Left lung (tissue), 10 donors: ENCODE data around the gene CDH4. TPM values are rescaled to one million over a fixed set of nuclear protein-coding genes. Genes with fewer than 3 reads are reported as not detected.

Experiments
- ATAC-seq: fragments of 200-7000 bp; cut with Tn5 transposase; one replicate; pipeline ENCODE4 v1.9.1; 2020; ENCODE audit warnings: moderate library complexity
- DNase-seq, 4 donors: peaks; one replicate each; pipeline ENCODE4 v3.0.0-alpha.2; 2013 to 2020
- H3K27ac ChIP-seq, 2 donors: fragments of 200-600 bp; sonication (generic) in 1 of 2; one replicate each; pipeline versions ENCODE4 v1.5.0 to v1.8.0; 2020 to 2021
- H3K27me3 ChIP-seq, 2 donors: fragments of 200-600 bp; sonication (generic) in 1 of 2; one replicate each; pipeline versions ENCODE4 v1.5.0 to v1.8.0; 2020 to 2021
- H3K36me3 ChIP-seq, 2 donors: fragments of 200-600 bp; sonication (generic) in 1 of 2; one replicate each; pipeline versions ENCODE4 v1.5.0 to v1.8.0; 2020 to 2021
- H3K4me1 ChIP-seq, 2 donors: fragments of 200-600 bp; one replicate each; pipeline ENCODE4 v1.8.0; 2021
- H3K4me3 ChIP-seq, 2 donors: fragments of 200-600 bp; sonication (generic) in 1 of 2; one replicate each; pipeline versions ENCODE4 v1.5.0 to v1.8.0; 2020 to 2021; ENCODE audit warnings: mild to moderate bottlenecking in 1 of 2
- H3K9me3 ChIP-seq, 2 donors: fragments of 200-600 bp; sonication (generic) in 1 of 2; one replicate each; pipeline versions ENCODE4 v1.5.0 to v1.8.0; 2020 to 2021
- CTCF ChIP-seq, 2 donors: fragments of 200-600 bp; sonication (generic) in 1 of 2; IDR thresholded peaks; one replicate each; pipeline versions ENCODE4 v1.5.0 to v1.8.0; 2021; ENCODE audit warnings: antibody characterized with exemption in 2 of 2
- intact Hi-C, 2 donors: fragments of 100-400 bp; cut with DNase I; formaldehyde crosslinking; loops; one replicate each; pipeline versions ENCODE4 v1.11.2 to v1.14.2; 2022
- polyA plus RNA-seq, 6 donors: library from polyadenylated mRNA; unstranded; fragments of 120-200 nt; gene quantifications; one replicate each; pipeline ENCODE4 v1.2.1, GENCODE V29; 2013; ENCODE audit not compliant: insufficient read length in 6 of 6
- total RNA-seq, 2 donors: library from RNA; stranded (reverse); fragmentation: NEBNext Ultra II Directional; extraction: Animal tissue kit (Norgen Biotek cat#: 25700); gene quantifications; one replicate each; pipeline ENCODE4 v1.2.1, GENCODE V29; 2021
- donor health status: DM: no; HTN: yes; CAD: no.
- donor health status: DM: no; HTN: no; CAD: no.

CDH4 gene
- total and polyA plus RNA-seq, 8 donors = 0.24 to 10.8 (median 5.1) TPM

- ATAC-seq = no peak
- Histone ChIP-seq H3K27ac (no peak overlapping the region), H3K9me3 (no peaks in the 10 kb centered on the region), H3K4me3 (no peak overlapping the region), H3K36me3 (no peaks in the 10 kb centered on the region), H3K4me1 (no peaks in the 10 kb centered on the region), H3K27me3 (peaks cover 14 to 46% of the 10 kb centered on the region in 2 donors)
- DNase-seq = peak in 1 of 4 donors; percentile 55
- TF ChIP-seq CTCF (IDR thresholded peaks at IDR 0.05) = no peak
- intact Hi-C loops = no loop called here
Observed at GRCh38 chr20:61963149-61963548, 711.1 kb downstream of the CDH4 start.

DNA sequence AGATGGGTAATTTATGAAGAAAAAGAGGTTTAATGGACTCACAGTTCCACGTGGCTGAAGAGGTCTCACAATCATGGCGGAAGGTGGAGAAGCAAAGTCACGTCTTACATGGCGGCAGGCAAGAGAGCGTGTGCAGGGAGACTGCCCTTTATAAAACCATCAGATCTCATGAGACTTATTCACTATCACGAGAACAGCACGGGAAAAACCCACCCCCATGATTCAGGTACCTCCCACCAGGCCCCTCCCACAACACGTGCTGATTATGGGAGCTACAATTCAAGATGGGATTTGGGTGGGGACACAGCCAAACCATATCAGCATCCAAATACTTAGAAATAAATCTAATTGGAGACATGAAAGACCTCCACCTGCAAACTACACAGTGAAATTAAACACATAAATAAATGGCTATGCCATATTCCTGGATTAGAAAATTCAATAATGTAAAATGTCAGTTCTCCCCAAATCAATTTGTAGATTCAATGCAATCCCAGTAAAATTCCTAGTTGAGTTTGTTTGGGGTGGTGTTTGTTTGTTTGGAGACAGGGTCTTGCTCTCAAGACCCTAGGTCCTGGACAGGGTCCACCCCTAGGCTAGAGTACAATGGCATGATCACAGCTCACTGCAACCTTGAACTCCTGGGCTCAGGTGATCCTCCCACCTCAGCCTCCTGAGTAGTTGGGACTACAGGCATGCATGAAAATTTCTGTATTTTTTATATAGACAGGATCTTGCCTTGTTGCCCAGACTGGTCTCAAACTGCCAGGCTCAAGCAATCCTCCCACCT, 712.0 kb downstream of the CDH4 start:
- ATAC-seq = no peak
- Histone ChIP-seq H3K27me3 (peaks cover 14 to 48% of the 10 kb centered on the region in 2 donors), H3K27ac (no peak overlapping the region), H3K4me3 (no peak overlapping the region), H3K36me3 (no peaks in the 10 kb centered on the region), H3K4me1 (no peaks in the 10 kb centered on the region), H3K9me3 (no peaks in the 10 kb centered on the region)
- intact Hi-C loops = no loop called here
- no peak for TF ChIP-seq CTCF (IDR thresholded peaks at IDR 0.05)
- no peak for DNase-seq

GRCh38 chr20:61964675-61965605, 712.9 kb downstream of the CDH4 start:
- Histone ChIP-seq H3K27me3 (peaks cover 14 to 48% of the 10 kb centered on the region in 2 donors), H3K36me3 (no peaks in the 10 kb centered on the region), H3K9me3 (no peaks in the 10 kb centered on the region), H3K4me3 (no peak overlapping the region), H3K4me1 (no peaks in the 10 kb centered on the region), H3K27ac (no peak overlapping the region)
- DNase-seq (peak in 1 of 4 donors; percentile 65), ATAC-seq (no peak)
- intact Hi-C loops = no loop called here
- no peak for TF ChIP-seq CTCF (IDR thresholded peaks at IDR 0.05)

DNA sequence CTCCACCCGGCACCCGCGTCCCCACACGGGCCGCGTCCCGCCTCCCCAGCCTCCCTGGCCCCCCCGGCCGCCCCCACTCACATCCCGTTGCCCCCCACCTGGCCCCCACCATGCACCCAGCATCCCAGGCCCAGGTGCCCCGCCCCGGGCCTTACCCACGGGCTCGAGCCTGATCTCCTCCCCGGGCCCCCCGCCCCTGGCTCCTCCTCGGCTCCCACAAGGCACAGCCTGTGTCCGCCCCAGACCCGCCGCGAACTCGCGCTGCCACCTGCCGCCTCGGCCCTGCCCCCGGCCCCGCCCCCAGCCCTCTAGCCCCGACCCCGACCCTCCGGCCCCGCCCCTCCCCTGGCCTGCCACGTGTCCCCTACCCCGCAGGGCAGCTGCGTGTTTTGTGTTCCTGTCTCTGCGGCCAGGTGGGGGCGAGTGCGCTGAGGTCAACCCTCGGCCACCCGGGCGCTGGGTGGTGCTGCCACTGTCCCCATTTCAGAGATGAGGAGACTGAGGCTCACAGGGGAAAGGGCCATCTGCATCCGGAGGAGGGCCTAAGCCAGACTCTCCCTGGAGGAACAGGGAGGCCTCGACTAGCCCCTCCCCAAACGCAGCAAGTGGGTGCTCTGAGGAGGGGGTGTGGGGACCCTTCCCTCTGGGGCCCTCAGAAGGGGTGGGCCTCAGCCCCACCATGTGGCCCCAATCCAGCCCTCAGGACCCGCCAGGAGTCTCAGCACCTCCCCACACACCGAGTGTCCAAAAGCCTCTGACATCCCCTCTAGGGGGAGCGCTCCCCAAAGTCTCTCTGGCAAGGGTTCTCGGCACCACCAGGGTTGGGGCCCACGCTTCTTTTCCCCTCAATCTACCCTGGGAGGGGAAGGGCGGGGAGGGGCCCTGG, 713.8 kb downstream of the CDH4 start:
- Histone ChIP-seq H3K4me3 (no peak overlapping the region), H3K27me3 (peaks cover 14 to 48% of the 10 kb centered on the region in 2 donors), H3K27ac (no peak overlapping the region), H3K9me3 (no peaks in the 10 kb centered on the region), H3K4me1 (no peaks in the 10 kb centered on the region), H3K36me3 (no peaks in the 10 kb centered on the region)
- intact Hi-C loops = no loop called here
- no peak for ATAC-seq
- no peak for TF ChIP-seq CTCF (IDR thresholded peaks at IDR 0.05)
- peak in 1 of 4 donors; percentile 76 for DNase-seq
